ENCODE results near the gene RAB17.

- no peak for TF ChIP-seq REST (IDR thresholded peaks at IDR 0.05; ENCODE audit: insufficient read depth in 1 of 2, low read depth in 2 of 2, low read length in 1 of 2)
- no peak for TF ChIP-seq CTCF (IDR thresholded peaks at IDR 0.05)
These were observed 32.9 kb downstream of the RAB17 start for GRCh38 chr2:237557633-237558015.
